Esophagus squamous epithelium (tissue), 4 donors: ENCODE data around the gene TCN2.

Experiments used
- POLR2A ChIP-seq, 4 donors: fragments of 450-650 bp; IDR thresholded peaks; one replicate each; pipeline ENCODE4 v1.6.1; 2017; ENCODE audit warnings: antibody characterized with exemption in 4 of 4, mild to moderate bottlenecking in 4 of 4, moderate library complexity in 3 of 4
- TF ChIP-seq, protein P1 (sequence below), 6 experiments: fragments of 450-650 bp in 4 of 6; fragments of 200-600 bp in 2 of 6; sonication (generic) in 2 of 6; IDR thresholded peaks; one replicate each; pipeline ENCODE4 v1.5.1; 2016 to 2019; ENCODE audit warnings: antibody characterized with exemption in 6 of 6, mild to moderate bottlenecking in 4 of 6, moderate library complexity in 4 of 6

DNA sequence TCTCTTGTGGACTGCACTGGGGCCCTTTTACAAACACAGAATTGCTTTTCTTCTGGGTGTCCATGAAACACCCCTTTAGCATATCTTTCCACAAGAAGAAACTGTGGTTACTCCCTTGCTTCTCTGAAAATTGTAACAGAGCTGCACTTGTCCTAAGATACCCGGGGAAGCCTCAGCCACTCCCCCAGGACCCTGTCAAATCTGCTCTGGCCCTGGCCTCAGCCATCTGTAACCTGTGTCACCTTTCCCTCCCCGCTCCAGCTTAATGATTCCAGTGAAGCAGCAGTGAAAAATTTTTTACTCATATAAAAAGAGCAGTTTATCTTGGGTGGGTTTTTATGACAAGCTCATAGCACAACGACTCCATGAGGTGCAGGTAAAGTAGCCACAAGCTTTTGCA lies 64.1 kb downstream of the TCN2 start:
- TF ChIP-seq, protein P1, sequence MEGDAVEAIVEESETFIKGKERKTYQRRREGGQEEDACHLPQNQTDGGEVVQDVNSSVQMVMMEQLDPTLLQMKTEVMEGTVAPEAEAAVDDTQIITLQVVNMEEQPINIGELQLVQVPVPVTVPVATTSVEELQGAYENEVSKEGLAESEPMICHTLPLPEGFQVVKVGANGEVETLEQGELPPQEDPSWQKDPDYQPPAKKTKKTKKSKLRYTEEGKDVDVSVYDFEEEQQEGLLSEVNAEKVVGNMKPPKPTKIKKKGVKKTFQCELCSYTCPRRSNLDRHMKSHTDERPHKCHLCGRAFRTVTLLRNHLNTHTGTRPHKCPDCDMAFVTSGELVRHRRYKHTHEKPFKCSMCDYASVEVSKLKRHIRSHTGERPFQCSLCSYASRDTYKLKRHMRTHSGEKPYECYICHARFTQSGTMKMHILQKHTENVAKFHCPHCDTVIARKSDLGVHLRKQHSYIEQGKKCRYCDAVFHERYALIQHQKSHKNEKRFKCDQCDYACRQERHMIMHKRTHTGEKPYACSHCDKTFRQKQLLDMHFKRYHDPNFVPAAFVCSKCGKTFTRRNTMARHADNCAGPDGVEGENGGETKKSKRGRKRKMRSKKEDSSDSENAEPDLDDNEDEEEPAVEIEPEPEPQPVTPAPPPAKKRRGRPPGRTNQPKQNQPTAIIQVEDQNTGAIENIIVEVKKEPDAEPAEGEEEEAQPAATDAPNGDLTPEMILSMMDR (IDR thresholded peaks at IDR 0.05): no peak
- no peak for TF ChIP-seq POLR2A (IDR thresholded peaks at IDR 0.05)
